GM21717 (cell line): ENCODE results near the gene NCF2.
"Not testable (repeated sequence)": the region's sequence is repeated elsewhere in the genome, so short reads cannot be mapped to it uniquely, and the experiment has no call there.

ENCODE experiments used
- ATAC-seq: cut with Tn5 transposase; IDR thresholded peaks from one replicate; pipeline ENCODE4 v1.9.1; 2021; ENCODE audit warnings: mild to moderate bottlenecking, moderate library complexity; ENCODE audit not compliant: unreplicated experiment

NCF2 gene

GRCh38 chr1:183612975-183613374 lies 22.7 kb upstream of the NCF2 start:
- not testable (repeated sequence) for ATAC-seq

DNA sequence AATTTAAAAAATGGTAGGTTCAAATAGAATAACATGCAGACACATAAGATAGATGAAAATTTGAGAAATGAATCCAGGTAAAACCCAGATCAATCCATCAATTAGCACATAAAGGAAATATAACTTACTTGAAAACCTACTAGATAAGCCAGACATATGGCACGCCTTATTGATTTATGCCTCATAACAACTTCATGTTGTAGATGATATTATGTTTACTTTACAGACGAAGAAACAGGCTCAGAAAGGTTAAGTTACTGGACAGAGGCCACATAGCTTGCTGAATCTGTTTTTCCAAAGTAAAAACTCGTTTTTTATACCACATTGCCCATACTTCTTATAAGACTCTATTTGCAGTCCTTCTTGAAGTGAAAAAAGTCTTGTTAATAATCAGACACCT lies 22.1 kb upstream of the NCF2 start:
- ATAC-seq = no peak

DNA sequence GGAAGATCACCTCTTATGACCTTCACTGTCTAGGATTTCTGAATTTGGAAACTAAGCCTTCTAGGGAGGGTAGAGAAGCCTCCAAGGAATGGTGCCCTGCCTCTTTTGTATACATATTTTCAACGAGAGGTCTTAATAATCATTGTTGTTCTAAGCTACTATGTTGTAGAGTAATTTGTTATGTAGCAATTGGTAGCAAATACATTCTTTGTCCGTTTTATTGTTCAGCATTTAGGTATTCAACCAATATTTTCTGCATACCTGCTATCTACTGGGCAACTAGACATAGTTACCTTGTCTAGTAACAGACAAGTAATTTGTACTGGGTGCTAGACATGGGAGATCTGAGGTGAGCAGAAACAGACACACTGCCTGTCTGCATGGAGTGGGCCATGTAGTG lies 20.8 kb upstream of the NCF2 start:
- ATAC-seq = no peak

- no peak for ATAC-seq
Observed at GRCh38 chr1:183609759-183610452, 19.6 kb upstream of the NCF2 start.

- ATAC-seq = no peak
Observed at GRCh38 chr1:183609313-183609712, 19.1 kb upstream of the NCF2 start.

DNA sequence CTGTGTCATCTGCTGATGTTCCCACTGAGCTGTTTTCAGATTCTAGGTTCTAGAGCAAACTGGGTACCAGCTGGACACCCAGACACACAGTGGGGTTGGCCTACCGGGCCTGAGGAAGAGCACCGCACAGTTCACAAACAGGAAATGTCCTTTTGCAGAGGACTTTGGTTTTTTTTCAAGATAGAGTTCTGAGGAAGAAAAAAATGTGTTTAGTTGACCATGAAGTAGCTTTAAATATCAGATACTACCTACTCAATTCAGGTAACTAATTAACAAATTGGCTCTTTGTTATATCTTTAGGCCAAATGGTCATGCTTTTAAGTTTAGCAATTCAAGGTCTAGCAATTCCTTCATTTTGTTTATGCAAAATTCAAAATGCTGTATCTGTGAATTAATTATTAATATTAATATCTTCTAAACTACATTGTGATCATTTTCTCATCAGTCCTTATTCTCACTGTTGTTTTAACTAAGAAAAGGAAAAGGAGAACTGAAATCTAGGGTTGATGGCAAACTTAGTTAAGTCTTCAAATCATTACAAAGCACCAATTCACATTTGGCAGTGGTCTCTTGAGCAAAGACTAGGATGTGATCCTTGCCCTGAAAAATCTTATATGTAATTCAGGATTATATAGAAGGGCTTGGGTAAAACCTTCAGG lies 17.2 kb upstream of the NCF2 start:
- ATAC-seq = no peak

GRCh38 chr1:183605904-183606303 lies 15.6 kb upstream of the NCF2 start:
- ATAC-seq = no peak

GRCh38 chr1:183604815-183605214 lies 14.6 kb upstream of the NCF2 start:
- ATAC-seq = no peak

GRCh38 chr1:183604038-183604808 lies 14.0 kb upstream of the NCF2 start:
- ATAC-seq = no peak

GRCh38 chr1:183602510-183602909 lies 12.3 kb upstream of the NCF2 start:
- ATAC-seq = no peak

DNA sequence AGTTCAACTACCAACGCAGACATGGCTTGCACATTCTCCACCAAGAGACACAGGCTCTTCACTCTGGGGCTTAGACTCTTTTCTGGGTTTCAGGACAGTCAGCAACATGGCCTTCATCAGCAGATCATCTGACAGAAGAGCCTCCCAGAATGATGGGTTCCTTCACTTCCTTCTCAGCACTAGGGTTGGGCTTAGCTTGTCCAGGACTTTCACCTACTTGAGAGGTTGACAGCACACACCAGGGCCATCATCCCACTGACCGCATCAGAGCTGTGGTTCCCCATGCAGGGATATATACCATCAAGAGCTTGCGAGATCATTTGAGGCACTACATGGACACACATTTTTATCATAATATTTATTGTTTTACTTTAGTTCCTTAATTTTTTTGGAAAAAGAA lies 10.4 kb upstream of the NCF2 start:
- ATAC-seq = no peak

DNA sequence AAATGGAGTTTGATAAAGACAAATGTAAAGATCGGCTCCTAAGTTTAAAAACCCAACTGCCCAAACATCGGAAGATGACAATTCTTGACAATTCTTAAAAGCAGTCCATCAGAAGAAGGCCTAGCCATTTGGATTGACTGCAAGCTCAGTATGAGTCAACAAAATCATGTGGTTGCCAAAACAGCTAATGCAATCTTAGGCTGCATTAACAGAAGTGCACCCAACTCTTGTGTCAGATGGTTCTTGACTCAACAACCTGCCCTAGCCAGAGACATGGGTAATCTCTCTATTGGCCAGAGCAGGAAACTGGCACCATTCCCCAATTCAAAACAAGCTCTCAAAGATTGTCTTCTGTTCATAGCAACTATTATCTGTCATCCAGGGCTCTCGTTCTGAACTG lies 9.9 kb upstream of the NCF2 start:
- ATAC-seq = no peak

- peak; percentile 82 for ATAC-seq
Observed at GRCh38 chr1:183598386-183598785, 8.1 kb upstream of the NCF2 start.

DNA sequence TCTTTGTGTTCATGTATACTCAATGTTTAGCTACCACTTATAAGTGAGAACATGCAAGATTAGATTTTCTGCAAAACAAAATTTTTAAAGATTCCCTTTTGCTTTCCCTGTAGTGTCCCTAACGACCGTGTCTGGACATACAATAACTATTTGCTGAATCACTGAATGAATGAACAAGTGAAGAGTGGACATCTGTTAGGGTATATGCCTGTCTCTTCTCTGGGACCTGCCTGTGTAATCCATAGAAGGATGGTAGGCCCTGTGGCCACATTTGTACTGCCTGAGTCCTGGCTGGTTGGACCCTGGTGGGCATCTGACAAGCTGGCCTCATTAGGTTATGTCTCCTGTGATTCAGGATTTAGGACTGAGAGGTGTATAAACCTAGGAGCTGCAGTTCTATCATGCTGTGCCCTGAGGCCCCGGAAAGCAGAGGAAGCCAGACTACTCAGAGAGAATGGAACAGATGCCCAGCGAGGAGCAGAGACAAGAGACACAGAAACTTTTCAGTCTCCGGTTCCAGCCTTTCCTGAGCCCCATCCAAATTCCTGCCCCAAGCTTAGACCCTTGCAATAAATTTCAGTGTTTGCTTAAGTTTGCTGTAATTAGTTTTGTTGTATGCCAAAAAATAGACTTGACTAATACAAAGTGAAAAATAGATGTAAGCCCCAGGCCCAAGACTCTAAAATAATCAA lies 7.5 kb upstream of the NCF2 start:
- no peak for ATAC-seq

GRCh38 chr1:183596500-183596899 lies 6.2 kb upstream of the NCF2 start:
- ATAC-seq = no peak

- ATAC-seq = no peak
Observed at GRCh38 chr1:183595537-183595936, 5.3 kb upstream of the NCF2 start.

- peak; percentile 54 for ATAC-seq
Observed at GRCh38 chr1:183593356-183593755, 3.1 kb upstream of the NCF2 start.

DNA sequence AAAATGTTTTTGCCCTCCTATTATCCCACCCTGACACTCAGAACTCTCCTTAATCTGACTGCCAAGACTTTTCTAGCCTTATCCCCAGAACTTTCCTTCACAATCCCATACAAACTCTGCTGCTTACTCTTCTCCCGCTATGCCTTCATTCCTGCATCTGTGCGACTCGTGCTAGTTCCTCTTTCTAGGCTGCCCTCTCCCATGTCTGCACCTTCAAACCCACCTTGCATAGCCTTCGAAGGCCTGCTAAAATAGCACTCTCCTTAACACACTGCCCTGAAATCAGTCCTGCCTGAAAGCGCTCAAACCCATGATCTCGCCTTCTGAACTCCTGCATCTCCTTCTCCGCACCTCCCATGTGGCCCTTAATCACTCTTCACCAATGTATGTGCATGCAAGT lies 2.5 kb upstream of the NCF2 start:
- ATAC-seq = no peak

- ATAC-seq = no peak
Observed at GRCh38 chr1:183589874-183590243, 400 bp downstream of the NCF2 start.

- no peak for ATAC-seq
Observed at GRCh38 chr1:183589384-183589783, 875 bp downstream of the NCF2 start.

DNA sequence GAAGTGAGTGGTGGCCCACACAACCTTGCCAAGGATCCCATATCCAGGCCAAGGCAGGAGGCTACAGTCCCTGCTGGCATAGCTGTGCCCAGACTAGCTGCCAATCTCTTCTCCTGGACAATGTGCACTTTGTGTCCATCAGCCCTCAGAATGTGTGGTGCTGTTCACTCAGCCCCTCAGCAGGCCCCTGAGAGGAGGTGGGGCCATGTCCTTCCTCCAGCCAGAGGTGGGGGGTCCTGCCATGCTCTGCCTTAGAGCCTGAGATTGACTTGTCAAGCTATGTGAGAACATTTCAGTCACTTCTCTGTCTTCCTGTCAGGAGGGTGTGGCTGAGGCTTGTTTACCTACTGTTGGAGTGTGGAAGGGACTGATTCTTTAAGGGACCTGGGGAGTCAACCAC lies 1.4 kb downstream of the NCF2 start:
- no peak for ATAC-seq

DNA sequence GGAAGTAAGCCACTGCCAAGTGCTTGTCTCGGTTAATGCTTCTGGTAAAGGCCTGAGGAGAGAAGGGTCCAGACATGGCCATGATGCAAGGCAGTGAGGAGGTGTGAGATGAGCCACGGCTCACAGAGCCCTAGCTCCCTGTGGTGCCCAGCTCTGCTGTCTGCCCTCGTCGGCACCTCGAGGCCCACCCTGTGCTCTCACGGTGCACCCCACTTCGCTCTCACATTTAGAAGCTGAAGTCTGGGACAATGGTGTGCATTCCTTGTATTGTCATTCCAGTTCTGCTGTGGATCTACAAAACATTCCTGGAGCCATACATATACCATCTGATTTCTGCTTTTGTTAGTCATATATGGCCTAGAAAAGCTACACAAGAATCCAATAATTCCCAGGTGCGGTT lies 3.3 kb downstream of the NCF2 start:
- ATAC-seq = no peak
